ENCODE results near the gene ZP3. TPM values are rescaled to one million over a fixed set of nuclear protein-coding genes. Genes with fewer than 3 reads are reported as not detected.

ZP3 gene
- total and polyA plus RNA-seq, 2 of the 8 experiments (the other 6 are each of a cell fraction or from before 2014, with no cell fraction given), result 1.5 to 2.4 TPM

DNA sequence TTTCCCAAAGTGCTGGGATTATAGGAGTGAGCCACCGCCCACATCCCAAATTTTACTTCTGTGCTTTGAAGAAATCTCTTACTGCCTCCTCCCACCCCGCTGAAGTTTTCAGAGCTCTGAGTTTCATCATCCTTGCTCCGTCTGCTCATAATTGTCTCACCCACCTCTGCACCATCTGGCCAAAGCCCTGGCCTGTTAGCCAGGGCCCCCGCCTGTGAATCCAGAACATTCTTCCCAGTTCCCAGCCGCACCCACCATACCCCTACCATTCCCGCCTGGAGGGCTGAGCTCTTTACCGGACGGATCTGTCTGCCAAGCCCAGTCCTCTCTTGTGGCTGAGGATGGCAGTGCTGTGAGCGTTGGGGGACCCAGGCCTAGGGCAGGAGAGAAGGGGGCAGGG lies 29.8 kb upstream of the ZP3 start:
- Histone ChIP-seq H2BK12ac (ENCODE audit: low read depth, low read length) (no peak overlapping the region), H4K91ac (replicated peaks; ENCODE audit: insufficient read length, low read length) (no peak overlapping the region), H3K18ac (ENCODE audit: extremely low read depth, low read length) (no peak overlapping the region; the same call in 1 of the 2 replicates), H3K36me3 (ENCODE audit: control insufficient read depth in 2 of 4, insufficient read depth in 4 of 4, low read length in 3 of 4) (no peaks in the 10 kb centered on the region), H3K79me1 (ENCODE audit: low read depth, low read length) (no peaks in the 10 kb centered on the region), H3K14ac (ENCODE audit: insufficient read length) (no peak overlapping the region), H2BK5ac (ENCODE audit: low read depth, low read length) (no peak overlapping the region), H3K4ac (replicated peaks; ENCODE audit: insufficient read length, low read depth, low read length) (no peak overlapping the region), H2BK20ac (ENCODE audit: low read length) (no peak overlapping the region), H3K9ac (replicated peaks in 1 of 4; ENCODE audit: extremely low read depth in 1 of 4, low read depth in 3 of 4, low read length in 3 of 4) (no peak overlapping the region), H3K4me2 (ENCODE audit: insufficient read depth in 1 of 2, low read depth in 2 of 2, low read length in 2 of 2) (no peak overlapping the region), H3K4me3 (ENCODE audit: extremely low read depth in 1 of 4, insufficient read depth in 2 of 4, low read depth in 3 of 4, low read length in 4 of 4) (no peak overlapping the region), H2BK15ac (ENCODE audit: low read length) (no peak overlapping the region), H2BK120ac (replicated peaks; ENCODE audit: low read depth, low read length) (no peak overlapping the region), H4K5ac (ENCODE audit: insufficient read length, low read depth, low read length) (no peak overlapping the region), H2AFZ (ENCODE audit: low read length) (no peak overlapping the region), H3K56ac (replicated peaks; ENCODE audit: insufficient read length, low read depth, low read length) (no peak overlapping the region), H3K27ac (ENCODE audit: low read depth, low read length) (no peak overlapping the region), H3K9me3 (ENCODE audit: insufficient read depth in 2 of 2, low read depth in 1 of 2, low read length in 1 of 2) (no peaks in the 10 kb centered on the region), H3K27me3 (replicated peaks in 1 of 4; ENCODE audit: control insufficient read depth in 3 of 4, extremely low read depth in 1 of 4, insufficient read depth in 3 of 4, low read length in 3 of 4) (peaks cover 0 to 4% (median 2%) of the 10 kb centered on the region in 4 experiments; a peak in 2 of 7 replicates), H3K23ac (ENCODE audit: insufficient read length) (no peak overlapping the region), H3K4me1 (replicated peaks in 1 of 4; ENCODE audit: control insufficient read depth in 3 of 4, insufficient read depth in 4 of 4, low read length in 3 of 4) (peaks cover 8 to 13% (median 9%) of the 10 kb centered on the region in 4 experiments; a peak in 6 of 7 replicates), H4K8ac (ENCODE audit: extremely low read depth, insufficient read depth, low read length) (no peak overlapping the region), H4K20me1 (replicated peaks in 1 of 2; ENCODE audit: control insufficient read depth in 1 of 2, insufficient read depth in 2 of 2, low read length in 2 of 2) (no peaks in the 10 kb centered on the region), H2AK5ac (ENCODE audit: low read depth, low read length) (no peak overlapping the region), H3K79me2 (ENCODE audit: control insufficient read depth in 1 of 2, insufficient read depth in 2 of 2, low read length in 2 of 2) (no peaks in the 10 kb centered on the region), H3K23me2 (ENCODE audit: low read depth, low read length) (peaks cover 6% of the 10 kb centered on the region)
- FAIRE-seq, result no peak
- ChIA-PET POLR2A (ENCODE audit: partially characterized antibody) (interaction anchor here (1.4 to 2.4 kb wide), 3 partner anchors 9 to 41 kb away, joined by 3 to 8 read pairs (median 5); partner anchors contain the start of gene SSC4D), CTCF (ENCODE audit: partially characterized antibody) (no interaction called here)
- no peak for DNase-seq (ENCODE audit: low read depth in 1 of 2, low spot score in 2 of 2)
- TF ChIP-seq BRCA1 (IDR thresholded peaks at IDR 0.05; ENCODE audit: low read depth, low read length) (no peak), SP1 (IDR thresholded peaks at IDR 0.05; ENCODE audit: low read depth, low read length) (no peak), ZNF274 (IDR thresholded peaks at IDR 0.05; ENCODE audit: borderline replicate concordance, extremely low read depth, low read length) (no peak), EP300 (IDR thresholded peaks at IDR 0.05; ENCODE audit: borderline replicate concordance in 1 of 2, low read depth in 2 of 2, low read length in 2 of 2) (no peak), PHF8 (conservative IDR thresholded peaks at IDR 0.05; ENCODE audit: low read depth, low read length) (no peak), JUND (IDR thresholded peaks at IDR 0.05; ENCODE audit: low read length) (no peak)
- 82% methylated on average over 9 of the region's 9 CpGs; no CpG with 5 or more reads in 1 of the 2 experiments for WGBS, 2 experiments (ENCODE audit: extremely low coverage in 1 of 2, insufficient coverage in 1 of 2, insufficient read length in 1 of 2, insufficient replicate concordance in 2 of 2, low coverage in 1 of 2, low lambda C conversion rate in 2 of 2, missing lambda C conversion rate in 1 of 2)
